ENCODE data around the gene UPK2.

Gene UPK2

GRCh38 chr11:118956094-118956846 is at the start of gene UPK2:
Gene UPK2 (plus strand): TSS chr11:118956298. CDS start chr11:118956351, 53 bp downstream.
- DNase-seq: peak; percentile 94

- peak; percentile 90 for DNase-seq
Measured at GRCh38 chr11:118907051-118908042, 48.8 kb upstream of the UPK2 start.

GRCh38 chr11:118908264-118908663 is 47.8 kb upstream of the UPK2 start:
- no peak for DNase-seq

- DNase-seq: no peak
Measured at GRCh38 chr11:118908901-118909618, 47.0 kb upstream of the UPK2 start.

GRCh38 chr11:118909619-118910308 is 46.3 kb upstream of the UPK2 start:
- no peak for DNase-seq

GRCh38 chr11:118910309-118911112 is 45.6 kb upstream of the UPK2 start:
- DNase-seq: peak; percentile 56

- DNase-seq: peak; percentile 35
Measured at GRCh38 chr11:118911113-118911879, 44.8 kb upstream of the UPK2 start.

- peak; percentile 89 for DNase-seq
Measured at GRCh38 chr11:118911880-118912741, 44.0 kb upstream of the UPK2 start.

- no peak for DNase-seq
Measured at GRCh38 chr11:118912742-118913410, 43.2 kb upstream of the UPK2 start.

- DNase-seq: peak; percentile 34
Measured at GRCh38 chr11:118913411-118914125, 42.5 kb upstream of the UPK2 start.

GRCh38 chr11:118914178-118914918 is 41.8 kb upstream of the UPK2 start:
- peak; percentile 81 for DNase-seq

- no peak for DNase-seq
Measured at GRCh38 chr11:118914987-118915386, 41.1 kb upstream of the UPK2 start.

- no peak for DNase-seq
Measured at GRCh38 chr11:118915396-118915795, 40.7 kb upstream of the UPK2 start.

- no peak for DNase-seq
Measured at GRCh38 chr11:118915941-118916841, 39.9 kb upstream of the UPK2 start.

- no peak for DNase-seq
Measured at GRCh38 chr11:118916842-118917388, 39.2 kb upstream of the UPK2 start.

GRCh38 chr11:118917481-118918127 is 38.5 kb upstream of the UPK2 start:
- DNase-seq: peak; percentile 74
